Lower leg skin (tissue), 3 donors: ENCODE measurements around the gene ASTL.

Source experiments
- POLR2A ChIP-seq, 2 donors: fragments of 450-650 bp; IDR thresholded peaks; one replicate each; pipeline ENCODE4 v1.6.1; 2016 to 2017; ENCODE audit warnings: antibody characterized with exemption in 2 of 2, mild to moderate bottlenecking in 1 of 2, moderate library complexity in 1 of 2
- TF ChIP-seq, protein P1 (sequence below), 3 donors: fragments of 450-650 bp; IDR thresholded peaks; one replicate each; pipeline ENCODE4 v1.5.1; 2016; ENCODE audit warnings: antibody characterized with exemption in 3 of 3, mild to moderate bottlenecking in 3 of 3, moderate library complexity in 2 of 3

DNA sequence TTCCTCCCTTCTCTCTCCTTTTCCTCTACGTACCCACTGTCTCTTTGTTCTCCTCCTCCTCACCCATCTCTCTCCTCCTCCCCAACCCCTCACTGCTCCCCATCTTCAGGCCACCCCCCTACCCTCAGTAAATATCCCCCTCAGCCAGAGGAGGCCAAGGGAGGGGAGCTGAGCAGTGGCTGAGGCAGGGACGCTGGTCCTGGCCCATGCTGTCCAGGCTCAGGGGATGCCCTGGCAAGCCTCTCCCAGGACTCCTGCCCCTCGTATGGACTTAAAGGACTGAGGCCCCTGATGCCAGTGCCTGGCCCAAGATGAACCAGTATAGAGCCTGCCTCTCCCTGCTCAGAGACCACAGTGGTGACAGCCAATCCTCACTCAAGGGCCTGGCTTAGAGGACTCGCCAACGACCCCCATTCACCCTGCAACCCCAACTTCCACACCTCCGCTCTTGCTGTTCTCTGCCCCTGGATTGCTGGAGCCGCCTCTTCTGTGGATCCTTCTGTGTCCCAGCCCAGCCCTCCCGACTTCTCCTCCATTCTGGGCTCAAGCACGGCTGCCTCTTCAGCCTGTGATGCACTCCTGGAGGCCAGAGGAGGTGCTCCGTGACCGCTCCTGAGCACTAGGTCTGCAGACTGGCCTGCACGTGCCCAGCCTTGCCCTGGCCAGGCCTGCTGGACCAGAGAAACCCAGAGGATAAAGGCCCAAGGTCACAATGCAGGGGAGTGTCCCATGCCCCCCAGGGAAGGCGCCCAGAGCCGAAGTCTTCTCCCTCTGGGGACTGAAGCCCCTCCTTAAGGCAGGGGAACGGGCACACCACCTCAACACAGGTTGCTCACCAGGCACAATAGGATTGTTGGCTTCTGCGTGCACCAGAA, 16.4 kb upstream of the ASTL start:
- TF ChIP-seq, protein P1, sequence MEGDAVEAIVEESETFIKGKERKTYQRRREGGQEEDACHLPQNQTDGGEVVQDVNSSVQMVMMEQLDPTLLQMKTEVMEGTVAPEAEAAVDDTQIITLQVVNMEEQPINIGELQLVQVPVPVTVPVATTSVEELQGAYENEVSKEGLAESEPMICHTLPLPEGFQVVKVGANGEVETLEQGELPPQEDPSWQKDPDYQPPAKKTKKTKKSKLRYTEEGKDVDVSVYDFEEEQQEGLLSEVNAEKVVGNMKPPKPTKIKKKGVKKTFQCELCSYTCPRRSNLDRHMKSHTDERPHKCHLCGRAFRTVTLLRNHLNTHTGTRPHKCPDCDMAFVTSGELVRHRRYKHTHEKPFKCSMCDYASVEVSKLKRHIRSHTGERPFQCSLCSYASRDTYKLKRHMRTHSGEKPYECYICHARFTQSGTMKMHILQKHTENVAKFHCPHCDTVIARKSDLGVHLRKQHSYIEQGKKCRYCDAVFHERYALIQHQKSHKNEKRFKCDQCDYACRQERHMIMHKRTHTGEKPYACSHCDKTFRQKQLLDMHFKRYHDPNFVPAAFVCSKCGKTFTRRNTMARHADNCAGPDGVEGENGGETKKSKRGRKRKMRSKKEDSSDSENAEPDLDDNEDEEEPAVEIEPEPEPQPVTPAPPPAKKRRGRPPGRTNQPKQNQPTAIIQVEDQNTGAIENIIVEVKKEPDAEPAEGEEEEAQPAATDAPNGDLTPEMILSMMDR (IDR thresholded peaks at IDR 0.05), result no peak
- no peak for TF ChIP-seq POLR2A (IDR thresholded peaks at IDR 0.05)
